ENCODE results near the gene AAGAB. TPM values are rescaled to one million over a fixed set of nuclear protein-coding genes. Genes with fewer than 3 reads are reported as not detected.
"Not testable (repeated sequence)": the region's sequence is repeated elsewhere in the genome, so short reads cannot be mapped to it uniquely, and the experiment has no call there.

The AAGAB gene
- polyA plus RNA-seq (ENCODE audit: low read depth in 6 of 6): 10 to 100 TPM; 30.7 to 41.8 (median 35.1) TPM

DNA sequence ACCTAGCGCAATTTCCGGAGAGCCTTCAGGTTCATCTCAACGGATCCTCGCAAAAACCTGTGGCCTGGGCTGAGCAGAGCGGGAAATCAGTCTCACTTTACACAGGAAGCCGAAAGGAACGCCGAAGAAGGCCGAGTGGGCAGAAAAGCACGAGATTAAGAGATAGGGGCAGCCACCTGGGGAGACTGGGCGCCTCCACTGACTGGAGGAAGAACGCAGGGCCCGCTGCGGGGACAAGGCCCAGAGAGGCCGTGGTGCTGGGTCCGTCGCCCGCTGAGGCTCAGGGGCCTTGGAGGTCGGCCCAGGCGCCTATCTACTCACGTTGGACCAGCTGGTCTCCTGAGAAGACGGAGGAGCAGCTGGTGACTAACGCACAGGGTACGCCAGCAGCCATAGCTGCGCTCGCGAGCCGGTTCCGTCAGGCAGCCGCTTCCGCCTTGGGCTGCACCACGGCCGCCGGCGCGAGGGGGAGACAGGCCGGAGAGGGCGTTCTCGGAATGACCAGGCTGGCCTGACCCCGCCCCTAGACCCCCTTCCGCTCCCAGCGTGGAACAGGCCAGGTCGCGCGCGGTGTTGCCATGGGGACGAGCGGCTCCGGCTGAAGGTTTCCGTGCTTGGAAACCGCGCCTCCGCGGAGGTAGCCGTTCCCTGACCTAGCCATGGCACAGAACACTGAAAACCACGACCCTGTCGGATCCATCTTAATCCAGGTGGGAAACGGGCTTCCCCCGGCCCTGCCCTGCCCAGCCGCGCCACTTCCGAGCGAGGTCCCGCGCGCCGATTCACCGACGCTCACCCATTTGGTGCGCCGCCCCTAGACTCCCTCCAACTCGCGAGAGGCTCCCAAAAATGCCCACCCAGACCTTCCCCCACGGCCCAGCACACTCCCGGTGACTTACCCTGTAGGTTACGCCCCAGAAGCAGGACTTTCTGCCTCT lies at the start of gene AAGAB, which contains the start of gene IQCH:
Gene AAGAB, minus strand, starts transcription at position 424 of the 938 bp plus-strand sequence. Its CDS starts 30 bp downstream, at position 394.
Gene IQCH, plus strand, starts transcription at position 549 of the 938 bp plus-strand sequence. Its CDS starts 111 bp downstream, at position 660.
- ATAC-seq (ENCODE audit: low read depth in 2 of 2): peak; percentile 89 to 91
- Mint-ChIP-seq H3K36me3 (no peaks in the 10 kb centered on the region), H3K4me3 (peak within 1 kb of the TSS; percentile 95 to 99 (median 98)), H3K4me1 (peaks cover 25 to 42% (median 32%) of the 10 kb centered on the region in 3 donors), H3K27me3 (no peaks in the 10 kb centered on the region), H3K27ac (peak within 1 kb of the TSS; percentile 91 to 98 (median 96)), H3K9me3 (no peaks in the 10 kb centered on the region)
- DNase-seq: peak; percentile 99

- peak; percentile 20 to 43 for ATAC-seq (ENCODE audit: low read depth in 2 of 2)
- Mint-ChIP-seq H3K4me3 (no peak overlapping the region), H3K27ac (no peak overlapping the region)
Observed at GRCh38 chr15:67303490-67304363, 49.3 kb upstream of the AAGAB start.

DNA sequence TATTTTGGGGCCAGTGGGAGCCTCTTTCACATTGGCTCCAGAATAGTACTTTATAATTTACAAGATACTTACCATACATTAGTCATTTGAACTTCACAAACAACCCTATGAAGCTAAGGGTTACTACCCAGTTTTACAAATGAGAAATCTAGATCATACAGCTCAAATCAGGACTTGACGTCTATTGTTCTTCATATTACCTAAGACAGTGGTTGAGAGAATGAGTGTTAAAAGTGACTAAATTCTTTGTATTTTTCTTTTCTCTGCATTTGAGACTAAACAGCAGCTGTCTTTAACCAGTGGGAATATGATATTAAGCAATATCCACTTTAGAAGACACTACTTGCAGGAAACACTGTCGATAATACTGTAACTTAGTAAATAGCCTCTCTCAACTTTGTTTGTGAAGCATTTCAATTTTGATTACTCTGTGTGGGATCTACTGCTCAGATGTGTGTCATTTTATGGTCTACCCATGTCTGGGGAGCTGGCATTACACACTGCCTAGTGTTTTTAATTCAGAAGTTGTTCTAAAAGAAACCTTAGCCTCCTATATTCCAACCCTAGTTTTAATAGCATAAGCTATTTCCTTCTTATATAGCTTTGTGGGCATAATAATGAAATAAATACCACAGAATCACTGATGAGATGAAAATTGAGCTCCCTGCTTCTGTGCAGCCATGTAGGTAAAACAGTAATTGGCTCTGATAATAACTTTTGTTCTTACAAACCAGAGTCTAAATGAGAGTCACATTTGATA lies 46.0 kb upstream of the AAGAB start:
- H3K36me3 Mint-ChIP-seq: no peaks in the 10 kb centered on the region
- H3K9me3 Mint-ChIP-seq: no peaks in the 10 kb centered on the region
- no peak overlapping the region for H3K27ac Mint-ChIP-seq
- no peak overlapping the region for H3K4me3 Mint-ChIP-seq
- no peaks in the 10 kb centered on the region for H3K27me3 Mint-ChIP-seq
- ATAC-seq (ENCODE audit: low read depth in 2 of 2): no peak
- no peak for DNase-seq
- H3K4me1 Mint-ChIP-seq: peaks cover 11 to 19% (median 16%) of the 10 kb centered on the region in 3 donors

More at GRCh38 chr15:67303490-67304363, 49.3 kb upstream of the AAGAB start:
- peak; percentile 26 for DNase-seq
- Mint-ChIP-seq H3K36me3 (no peaks in the 10 kb centered on the region), H3K9me3 (no peaks in the 10 kb centered on the region), H3K4me1 (no peaks in the 10 kb centered on the region), H3K27me3 (no peaks in the 10 kb centered on the region)

DNA sequence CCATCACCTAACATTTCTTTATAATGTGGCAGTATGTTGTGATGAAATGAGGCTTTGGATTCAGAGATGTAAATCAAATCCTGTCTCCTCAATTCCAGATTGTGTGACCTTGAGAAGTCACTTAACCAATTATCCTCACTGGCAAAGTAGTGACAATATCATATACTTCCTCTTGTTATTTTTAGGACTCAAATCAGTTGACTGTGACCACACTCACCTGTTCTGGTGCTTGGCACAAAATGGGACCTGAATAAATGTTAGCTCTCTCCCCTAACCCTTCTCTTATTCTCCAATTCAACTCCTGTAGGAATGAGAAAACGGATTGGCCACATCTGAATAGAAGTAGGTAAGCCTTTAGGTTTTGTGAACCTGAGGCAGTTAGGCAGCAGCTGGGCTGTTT lies 42.2 kb upstream of the AAGAB start:
- no peaks in the 10 kb centered on the region for H3K9me3 Mint-ChIP-seq
- peak overlapping the region in 1 of 8 donors; percentile 4 for H3K4me3 Mint-ChIP-seq
- DNase-seq (peak; percentile 11), ATAC-seq (ENCODE audit: low read depth in 2 of 2) (peak; percentile 73 to 86)
- no peaks in the 10 kb centered on the region for H3K27me3 Mint-ChIP-seq
- peaks cover 11 to 19% (median 16%) of the 10 kb centered on the region in 3 donors for H3K4me1 Mint-ChIP-seq
- peak overlapping the region in 1 of 6 donors; percentile 50 for H3K27ac Mint-ChIP-seq
- H3K36me3 Mint-ChIP-seq: no peaks in the 10 kb centered on the region

DNA sequence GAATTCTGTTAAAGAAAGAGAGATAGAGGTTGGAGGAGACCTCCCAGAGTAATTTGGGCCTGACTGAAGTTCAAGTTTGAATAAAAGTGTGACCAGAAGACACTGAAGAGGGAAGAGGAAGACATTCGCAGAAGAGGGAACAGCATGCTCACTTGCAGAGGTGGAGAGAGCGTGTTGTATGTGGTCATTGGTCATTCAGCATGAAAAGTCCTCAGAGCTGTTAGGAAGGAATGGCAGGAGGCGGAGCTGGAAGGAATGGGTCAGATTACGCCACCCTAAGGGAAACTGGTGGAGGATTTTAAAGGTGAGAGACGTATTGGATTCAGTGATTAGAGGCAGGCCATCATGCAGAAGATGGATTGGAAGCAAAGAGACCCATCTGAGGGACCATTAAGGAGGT lies 41.7 kb upstream of the AAGAB start:
- Mint-ChIP-seq H3K27me3 (no peaks in the 10 kb centered on the region), H3K4me1 (peaks cover 11 to 19% (median 16%) of the 10 kb centered on the region in 3 donors), H3K9me3 (no peaks in the 10 kb centered on the region), H3K27ac (peak overlapping the region in 2 of 6 donors; percentile 50 to 62), H3K4me3 (peak overlapping the region in 4 of 8 donors; percentile 3 to 47 (median 20)), H3K36me3 (no peaks in the 10 kb centered on the region)
- ATAC-seq (ENCODE audit: low read depth in 2 of 2): no peak
- DNase-seq: no peak

GRCh38 chr15:67290319-67290718 lies 35.9 kb upstream of the AAGAB start:
- DNase-seq (no peak), ATAC-seq (ENCODE audit: low read depth in 2 of 2) (no peak)
- Mint-ChIP-seq H3K27me3 (peaks cover 0 to 3% (median 0%) of the 10 kb centered on the region in 3 donors), H3K36me3 (peaks cover 0 to 4% of the 10 kb centered on the region in 2 donors), H3K4me1 (no peaks in the 10 kb centered on the region), H3K4me3 (no peak overlapping the region), H3K9me3 (peaks cover 0 to 8% (median 2%) of the 10 kb centered on the region in 7 donors), H3K27ac (no peak overlapping the region)

- H3K4me3 Mint-ChIP-seq; H3K27ac Mint-ChIP-seq; ATAC-seq (ENCODE audit: low read depth in 2 of 2); H3K27me3 Mint-ChIP-seq; H3K36me3 Mint-ChIP-seq; H3K4me1 Mint-ChIP-seq; DNase-seq: not testable (repeated sequence)
- H3K9me3 Mint-ChIP-seq: peaks cover 0 to 11% (median 3%) of the 10 kb centered on the region in 7 donors
Observed at GRCh38 chr15:67286400-67286799, 31.9 kb upstream of the AAGAB start.

- H3K4me3 Mint-ChIP-seq; H3K36me3 Mint-ChIP-seq; H3K4me1 Mint-ChIP-seq; ATAC-seq (ENCODE audit: low read depth in 2 of 2); H3K27me3 Mint-ChIP-seq; DNase-seq: not testable (repeated sequence)
- peak overlapping the region in 1 of 6 donors; percentile 34 for H3K27ac Mint-ChIP-seq
- peaks cover 0 to 11% (median 3%) of the 10 kb centered on the region in 7 donors for H3K9me3 Mint-ChIP-seq
Observed at GRCh38 chr15:67285625-67286024, 31.2 kb upstream of the AAGAB start.

GRCh38 chr15:67281714-67282113 lies 27.3 kb upstream of the AAGAB start:
- H3K9me3 Mint-ChIP-seq: peaks cover 0 to 11% (median 3%) of the 10 kb centered on the region in 7 donors
- no peak overlapping the region for H3K4me3 Mint-ChIP-seq
- ATAC-seq (ENCODE audit: low read depth in 2 of 2) (no peak), DNase-seq (no peak)
- H3K36me3 Mint-ChIP-seq: peaks cover 0 to 4% of the 10 kb centered on the region in 2 donors
- no peak overlapping the region for H3K27ac Mint-ChIP-seq
- peaks cover 0 to 5% (median 0%) of the 10 kb centered on the region in 3 donors for H3K27me3 Mint-ChIP-seq
- no peaks in the 10 kb centered on the region for H3K4me1 Mint-ChIP-seq

GRCh38 chr15:67280217-67280616 lies 25.8 kb upstream of the AAGAB start:
- DNase-seq (no peak), ATAC-seq (ENCODE audit: low read depth in 2 of 2) (no peak)
- no peak overlapping the region for H3K27ac Mint-ChIP-seq
- H3K4me3 Mint-ChIP-seq: no peak overlapping the region
- H3K36me3 Mint-ChIP-seq: no peaks in the 10 kb centered on the region
- H3K9me3 Mint-ChIP-seq: peaks cover 0 to 4% (median 0%) of the 10 kb centered on the region in 7 donors
- peaks cover 0 to under 1% (median 0%) of the 10 kb centered on the region in 3 donors for H3K27me3 Mint-ChIP-seq
- H3K4me1 Mint-ChIP-seq: no peaks in the 10 kb centered on the region

DNA sequence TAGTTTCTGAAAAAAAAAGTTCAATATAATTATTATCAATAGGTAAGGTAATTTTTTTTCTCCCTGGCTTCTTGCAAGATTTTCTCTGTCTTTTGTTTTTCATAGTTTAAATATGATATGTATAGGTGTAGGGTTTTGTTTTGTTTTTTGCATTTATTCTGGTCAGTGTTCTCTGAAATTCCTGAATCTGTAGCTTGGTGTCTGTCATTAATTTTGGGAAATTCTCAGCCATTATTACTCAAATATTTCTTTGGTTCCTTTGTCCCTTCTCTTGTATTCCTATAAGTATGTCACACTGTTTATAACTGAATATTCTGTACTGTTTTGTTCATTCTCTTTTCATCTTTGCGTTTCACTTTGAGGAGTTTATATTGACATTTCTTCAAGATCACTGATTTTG lies 22.2 kb upstream of the AAGAB start:
- DNase-seq (no peak), ATAC-seq (ENCODE audit: low read depth in 2 of 2) (no peak)
- H3K4me1 Mint-ChIP-seq: no peaks in the 10 kb centered on the region
- no peak overlapping the region for H3K4me3 Mint-ChIP-seq
- H3K27ac Mint-ChIP-seq: no peak overlapping the region
- H3K36me3 Mint-ChIP-seq: peaks cover 11 to 22% of the 10 kb centered on the region in 2 donors
- no peaks in the 10 kb centered on the region for H3K27me3 Mint-ChIP-seq
- peaks cover 9 to 31% (median 17%) of the 10 kb centered on the region in 7 donors for H3K9me3 Mint-ChIP-seq

- Mint-ChIP-seq H3K27me3 (no peaks in the 10 kb centered on the region), H3K9me3 (peaks cover 9 to 31% (median 17%) of the 10 kb centered on the region in 7 donors), H3K27ac (no peak overlapping the region), H3K36me3 (peaks cover 11 to 22% of the 10 kb centered on the region in 2 donors), H3K4me3 (no peak overlapping the region), H3K4me1 (no peaks in the 10 kb centered on the region)
- DNase-seq: no peak
- no peak for ATAC-seq (ENCODE audit: low read depth in 2 of 2)
Observed at GRCh38 chr15:67274236-67274635, 19.8 kb upstream of the AAGAB start.

Measured in naive B cell (primary cell).